Peyer's patch (tissue), 4 donors: ENCODE data around the gene POGK. TPM values are rescaled to one million over a fixed set of nuclear protein-coding genes. Genes with fewer than 3 reads are reported as not detected.

Experiments used
- DNase-seq, 3 donors: peaks; one replicate each; pipeline ENCODE4 v3.0.0-alpha.2; 2017 to 2019
- H3K27ac ChIP-seq, 4 donors: fragments of 200-600 bp; sonication (generic); one replicate each; pipeline ENCODE4 v1.5.1; 2016 to 2019
- H3K27me3 ChIP-seq, 2 donors: fragments of 200-600 bp; sonication (generic); one replicate each; pipeline ENCODE4 v1.5.1; 2019
- H3K36me3 ChIP-seq, 3 donors: fragments of 200-600 bp; sonication (generic); one replicate each; pipeline ENCODE4 v1.5.1; 2016 to 2019
- H3K4me1 ChIP-seq, 4 donors: fragments of 200-600 bp; sonication (generic); one replicate each; pipeline ENCODE4 v1.5.1; 2016 to 2019
- H3K4me3 ChIP-seq, 4 donors: fragments of 200-600 bp; sonication (generic); 1 replicate in 3 of 4; 2 replicates in 1 of 4; pipeline ENCODE4 v1.5.1; 2016 to 2019; ENCODE audit warnings: mild to moderate bottlenecking in 1 of 4
- H3K9me3 ChIP-seq, 4 donors: fragments of 200-600 bp; sonication (generic); one replicate each; pipeline ENCODE4 v1.5.1; 2016 to 2019; ENCODE audit warnings: mild to moderate bottlenecking in 1 of 4
- POLR2A ChIP-seq, 2 donors: fragments of 450-650 bp; IDR thresholded peaks; one replicate each; pipeline ENCODE4 v1.5.1; 2017; ENCODE audit warnings: antibody characterized with exemption in 2 of 2, mild to moderate bottlenecking in 2 of 2, moderate library complexity in 2 of 2
- total RNA-seq, 4 donors: library from RNA; depleted of rRNA; stranded (reverse); fragments of >200 nt; gene quantifications; one replicate each; pipeline ENCODE4 v1.1.0, GENCODE V29; 2016
- TF ChIP-seq, protein P1 (sequence below), 6 experiments: fragments of 450-650 bp in 4 of 6; fragments of 200-600 bp in 2 of 6; sonication (generic) in 1 of 6; IDR thresholded peaks; one replicate each; pipeline ENCODE4 v1.5.1; 2017 to 2019; ENCODE audit warnings: antibody characterized with exemption in 6 of 6, mild to moderate bottlenecking in 3 of 6, moderate library complexity in 1 of 6

The POGK gene
- total RNA-seq = 10 to 100 TPM; 14.7 to 40.4 (median 25.0) TPM

GRCh38 chr1:166838766-166839599, at the start of gene POGK:
Gene POGK, plus strand, starts transcription at chr1:166839475. Its CDS starts 1,482 bp downstream, at chr1:166840957.
- DNase-seq = peak; percentile 87 to 94 (median 93)
- Histone ChIP-seq H3K4me1 (peaks cover 0 to 47% (median 8%) of the 10 kb centered on the region in 4 donors), H3K27ac (peak within 1 kb of the TSS; percentile 84 to 91 (median 88)), H3K36me3 (peaks cover 0 to 30% (median 0%) of the 10 kb centered on the region in 3 donors), H3K27me3 (no peaks in the 10 kb centered on the region), H3K9me3 (no peaks in the 10 kb centered on the region), H3K4me3 (peak within 1 kb of the TSS; percentile 42 to 88 (median 60))
- TF ChIP-seq, protein P1, sequence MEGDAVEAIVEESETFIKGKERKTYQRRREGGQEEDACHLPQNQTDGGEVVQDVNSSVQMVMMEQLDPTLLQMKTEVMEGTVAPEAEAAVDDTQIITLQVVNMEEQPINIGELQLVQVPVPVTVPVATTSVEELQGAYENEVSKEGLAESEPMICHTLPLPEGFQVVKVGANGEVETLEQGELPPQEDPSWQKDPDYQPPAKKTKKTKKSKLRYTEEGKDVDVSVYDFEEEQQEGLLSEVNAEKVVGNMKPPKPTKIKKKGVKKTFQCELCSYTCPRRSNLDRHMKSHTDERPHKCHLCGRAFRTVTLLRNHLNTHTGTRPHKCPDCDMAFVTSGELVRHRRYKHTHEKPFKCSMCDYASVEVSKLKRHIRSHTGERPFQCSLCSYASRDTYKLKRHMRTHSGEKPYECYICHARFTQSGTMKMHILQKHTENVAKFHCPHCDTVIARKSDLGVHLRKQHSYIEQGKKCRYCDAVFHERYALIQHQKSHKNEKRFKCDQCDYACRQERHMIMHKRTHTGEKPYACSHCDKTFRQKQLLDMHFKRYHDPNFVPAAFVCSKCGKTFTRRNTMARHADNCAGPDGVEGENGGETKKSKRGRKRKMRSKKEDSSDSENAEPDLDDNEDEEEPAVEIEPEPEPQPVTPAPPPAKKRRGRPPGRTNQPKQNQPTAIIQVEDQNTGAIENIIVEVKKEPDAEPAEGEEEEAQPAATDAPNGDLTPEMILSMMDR (IDR thresholded peaks at IDR 0.05) = no peak
- TF ChIP-seq POLR2A (IDR thresholded peaks at IDR 0.05) = peak; percentile 67 to 79

GRCh38 chr1:166796620-166797236, 42.5 kb upstream of the POGK start:
- Histone ChIP-seq H3K9me3 (no peaks in the 10 kb centered on the region), H3K4me1 (no peaks in the 10 kb centered on the region), H3K27me3 (no peaks in the 10 kb centered on the region), H3K36me3 (no peaks in the 10 kb centered on the region), H3K4me3 (no peak overlapping the region), H3K27ac (no peak overlapping the region)
- TF ChIP-seq POLR2A (IDR thresholded peaks at IDR 0.05) = no peak
- TF ChIP-seq, protein P1 (IDR thresholded peaks at IDR 0.05) = no peak
- DNase-seq = no peak

- no peak for DNase-seq
- Histone ChIP-seq H3K9me3 (no peaks in the 10 kb centered on the region), H3K4me3 (no peak overlapping the region)
These were observed 30.3 kb upstream of the POGK start for GRCh38 chr1:166808952-166809351.

DNA sequence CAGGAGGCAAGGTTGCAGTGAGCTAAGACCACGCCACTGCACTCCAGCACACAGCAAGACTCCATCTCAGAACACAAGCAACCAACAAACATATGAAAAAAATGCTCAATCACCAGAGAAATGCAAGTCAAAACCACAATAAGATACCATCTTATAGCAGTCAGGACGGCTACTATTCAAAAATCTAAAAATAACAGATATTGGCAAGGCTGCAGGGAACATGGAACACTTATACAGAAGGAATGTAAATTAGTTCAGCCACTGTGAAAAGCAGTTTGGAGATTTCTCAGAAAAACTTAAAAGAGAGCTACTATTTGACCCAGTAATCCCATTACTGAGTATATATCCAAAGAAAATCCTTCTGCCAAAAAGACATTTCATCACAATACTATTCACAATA, 27.6 kb upstream of the POGK start:
- Histone ChIP-seq H3K4me3 (no peak overlapping the region), H3K4me1 (no peaks in the 10 kb centered on the region), H3K27ac (no peak overlapping the region), H3K36me3 (no peaks in the 10 kb centered on the region), H3K9me3 (no peaks in the 10 kb centered on the region), H3K27me3 (no peaks in the 10 kb centered on the region)
- no peak for TF ChIP-seq POLR2A (IDR thresholded peaks at IDR 0.05)
- TF ChIP-seq, protein P1 (IDR thresholded peaks at IDR 0.05) = no peak
- DNase-seq = no peak

More at GRCh38 chr1:166808952-166809351, 30.3 kb upstream of the POGK start:
- Histone ChIP-seq H3K36me3 (no peaks in the 10 kb centered on the region), H3K27me3 (no peaks in the 10 kb centered on the region), H3K27ac (no peak overlapping the region), H3K4me1 (no peaks in the 10 kb centered on the region)
- TF ChIP-seq, protein P1 (IDR thresholded peaks at IDR 0.05) = no peak
- no peak for TF ChIP-seq POLR2A (IDR thresholded peaks at IDR 0.05)

GRCh38 chr1:166813508-166814223, 25.6 kb upstream of the POGK start:
- Histone ChIP-seq H3K4me1 (no peaks in the 10 kb centered on the region), H3K27me3 (no peaks in the 10 kb centered on the region), H3K27ac (no peak overlapping the region), H3K9me3 (no peaks in the 10 kb centered on the region), H3K4me3 (no peak overlapping the region), H3K36me3 (no peaks in the 10 kb centered on the region)
- TF ChIP-seq POLR2A (IDR thresholded peaks at IDR 0.05) = no peak
- TF ChIP-seq, protein P1 (IDR thresholded peaks at IDR 0.05) = peak in 2 of 6 experiments; percentile 5 to 16
- no peak for DNase-seq
